OCI-LY3 (cell line): Measurements from ENCODE around the gene PKP4.

Source experiments
- H2AFZ ChIP-seq: fragments of 200-600, 300-600 bp; shearing (Covaris generic); 2 replicates; pipeline ENCODE4 v1.6.0; 2014; ENCODE audit warnings: antibody characterized with exemption, low read depth, low read length
- H3K27ac ChIP-seq: fragments of 200-600, 300-600 bp; sonication (generic); 2 replicates; pipeline ENCODE4 v1.5.1; 2014; ENCODE audit warnings: mild to moderate bottlenecking, low read length, moderate library complexity, mixed read lengths
- H3K27me3 ChIP-seq: fragments of 200-600, 300-600 bp; sonication (generic); 2 replicates; pipeline ENCODE4 v1.6.1; 2014; ENCODE audit warnings: low read depth, low read length, mixed read lengths
- H3K36me3 ChIP-seq: fragments of 200-600, 300-600 bp; sonication (generic); replicated peaks from 2 replicates; pipeline ENCODE3; 2014; ENCODE audit warnings: low read depth, low read length, mixed read lengths
- H3K4me1 ChIP-seq: fragments of 300-600, 200-600 bp; sonication (generic); 2 replicates; pipeline ENCODE4 v1.6.1; 2014; ENCODE audit warnings: low read length, mixed read lengths
- H3K4me2 ChIP-seq: fragments of 200-600, 300-600 bp; sonication (generic); 2 replicates; pipeline ENCODE4 v1.6.1; 2014; ENCODE audit warnings: low read length, mixed read lengths
- H3K4me3 ChIP-seq: fragments of 300-600, 200-600 bp; sonication (generic); 2 replicates; pipeline ENCODE4 v1.5.1; 2014; ENCODE audit warnings: antibody characterized with exemption, mild to moderate bottlenecking, low read length, moderate library complexity
- H3K79me2 ChIP-seq: fragments of 300-600, 200-600 bp; shearing (Covaris generic); 2 replicates; pipeline ENCODE4 v1.6.1; 2014; ENCODE audit warnings: mild to moderate bottlenecking, low read length, mixed read lengths
- H3K9ac ChIP-seq: fragments of 300-600, 200-600 bp; shearing (Covaris generic); 2 replicates; pipeline ENCODE4 v1.6.0; 2014; ENCODE audit warnings: mild to moderate bottlenecking, low read length, moderate library complexity
- H3K9me3 ChIP-seq: fragments of 200-600, 300-600 bp; shearing (Covaris generic); 2 replicates; pipeline ENCODE4 v1.6.1; 2014; ENCODE audit warnings: low read length, mixed read lengths; ENCODE audit not compliant: insufficient read depth
- H4K20me1 ChIP-seq: fragments of 200-600, 300-600 bp; sonication (generic); 2 replicates; pipeline ENCODE4 v1.6.1; 2016; ENCODE audit warnings: low read length, mixed read lengths; ENCODE audit not compliant: insufficient read depth
- CTCF ChIP-seq: fragments of 200-600, 300-600 bp; sonication (generic); IDR thresholded peaks from 2 replicates; pipeline ENCODE4 v1.5.1; 2014; ENCODE audit warnings: antibody characterized with exemption, low read length, low read depth
- EZH2phosphoT487 ChIP-seq: fragments of 200-600 bp; shearing (Covaris generic); IDR thresholded peaks from 2 replicates; pipeline ENCODE4 v1.6.1; 2018; ENCODE audit warnings: antibody characterized with exemption, mixed run types, low read depth

The PKP4 gene

DNA sequence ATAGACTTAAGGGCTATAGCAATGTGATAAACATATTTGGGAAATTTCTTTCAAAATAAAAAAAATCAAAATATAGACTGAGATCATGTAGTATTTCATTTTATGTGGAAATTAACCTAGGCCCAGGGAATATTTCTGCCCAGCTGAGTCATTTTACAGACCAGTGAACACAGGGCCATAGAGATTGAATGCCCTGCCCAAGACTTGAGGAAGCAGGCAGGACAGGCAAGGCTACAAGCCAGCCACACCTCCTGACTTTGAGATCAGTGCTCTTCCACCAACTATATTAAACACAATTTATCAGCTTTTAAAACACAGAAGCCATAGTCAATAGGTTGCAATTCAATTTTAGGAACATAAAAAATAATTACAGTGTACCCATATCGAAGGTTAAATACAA lies 13.1 kb upstream of the PKP4 start:
- H3K79me2 ChIP-seq, result no peaks in the 10 kb centered on the region
- H3K4me3 ChIP-seq, result no peak overlapping the region
- no peak overlapping the region for H3K27ac ChIP-seq
- no peaks in the 10 kb centered on the region for H3K27me3 ChIP-seq
- H3K4me2 ChIP-seq, result no peak overlapping the region
- no peaks in the 10 kb centered on the region for H3K36me3 ChIP-seq
- H3K9me3 ChIP-seq, result no peaks in the 10 kb centered on the region
- no peak overlapping the region for H2AFZ ChIP-seq
- TF ChIP-seq CTCF (no peak), EZH2phosphoT487 (no peak)
- H4K20me1 ChIP-seq, result no peaks in the 10 kb centered on the region
- no peaks in the 10 kb centered on the region for H3K4me1 ChIP-seq
- H3K9ac ChIP-seq, result no peak overlapping the region

GRCh38 chr2:158457092-158457825 lies 507 bp downstream of the PKP4 start:
- Histone ChIP-seq H3K36me3 (no peaks in the 10 kb centered on the region), H3K27ac (peak overlapping the region; percentile 34), H3K79me2 (peaks cover 51% of the 10 kb centered on the region), H3K4me1 (peaks cover 39% of the 10 kb centered on the region), H3K4me2 (peak overlapping the region; percentile 90), H3K4me3 (peak overlapping the region; percentile 93), H4K20me1 (peaks cover 37% of the 10 kb centered on the region), H3K9me3 (no peaks in the 10 kb centered on the region), H3K9ac (peak overlapping the region; percentile 80), H3K27me3 (peaks cover 7% of the 10 kb centered on the region; the same call in 1 of the 2 replicates), H2AFZ (peak overlapping the region; percentile 75)
- TF ChIP-seq EZH2phosphoT487 (no peak), CTCF (no peak)

DNA sequence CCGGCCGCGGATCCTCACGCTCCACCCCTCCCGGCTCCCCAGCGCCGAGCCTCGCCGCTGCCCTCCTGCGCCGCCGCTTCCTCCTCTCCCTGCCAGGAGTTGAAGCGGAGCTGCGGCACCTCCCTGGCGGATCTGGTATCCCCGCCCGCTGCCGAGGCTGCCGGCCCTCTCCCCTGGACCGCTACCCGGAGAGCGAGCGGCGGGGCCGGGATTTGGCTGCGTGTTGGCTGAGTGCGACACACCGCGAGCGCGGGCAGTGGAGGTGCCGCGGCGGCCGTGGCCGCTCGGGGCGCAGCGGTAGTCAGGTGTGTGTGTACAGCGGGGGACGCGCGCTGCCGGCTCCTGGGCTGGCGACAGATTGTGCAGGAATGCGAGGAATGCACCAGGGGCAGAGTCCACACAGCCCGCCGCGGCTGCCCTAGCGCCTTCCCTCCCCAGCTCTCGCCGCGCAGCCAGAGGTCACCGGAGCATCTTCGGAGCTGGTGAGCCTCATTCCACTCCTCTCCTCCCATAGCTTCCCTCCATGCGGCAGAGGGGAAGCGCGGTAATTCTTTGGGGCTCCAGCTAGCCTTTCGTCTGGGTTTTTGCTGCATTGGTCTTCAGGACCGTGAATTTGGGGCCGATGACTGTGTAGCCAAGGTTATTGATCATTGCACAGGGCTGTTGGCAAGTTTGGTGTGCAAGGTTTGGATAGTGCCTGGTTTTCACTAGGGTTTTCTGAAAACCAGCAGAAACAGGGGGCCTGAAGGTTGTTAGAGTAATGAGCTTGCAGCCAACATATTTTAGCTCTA lies 1.3 kb downstream of the PKP4 start:
- TF ChIP-seq CTCF (peak; percentile 25), EZH2phosphoT487 (no peak)
- Histone ChIP-seq H3K27me3 (peaks cover 7% of the 10 kb centered on the region; the same call in 1 of the 2 replicates), H3K9ac (peak overlapping the region; percentile 80), H4K20me1 (peaks cover 44% of the 10 kb centered on the region), H3K27ac (peak overlapping the region; percentile 34; the same call in 1 of the 2 replicates), H3K36me3 (no peaks in the 10 kb centered on the region), H3K4me2 (peak overlapping the region; percentile 90), H2AFZ (peak overlapping the region; percentile 75; the same call in 1 of the 2 replicates), H3K79me2 (peaks cover 59% of the 10 kb centered on the region), H3K9me3 (no peaks in the 10 kb centered on the region), H3K4me1 (peaks cover 39% of the 10 kb centered on the region), H3K4me3 (peak overlapping the region; percentile 93)

GRCh38 chr2:158458617-158458920 lies 1.8 kb downstream of the PKP4 start:
- peak overlapping the region; percentile 93 for H3K4me3 ChIP-seq
- peaks cover 64% of the 10 kb centered on the region for H3K79me2 ChIP-seq
- H3K9ac ChIP-seq, result peak overlapping the region; percentile 80
- TF ChIP-seq CTCF (no peak), EZH2phosphoT487 (no peak)
- peak overlapping the region; percentile 90 for H3K4me2 ChIP-seq
- peaks cover 36% of the 10 kb centered on the region for H3K4me1 ChIP-seq
- H3K36me3 ChIP-seq, result no peaks in the 10 kb centered on the region
- H4K20me1 ChIP-seq, result peaks cover 45% of the 10 kb centered on the region
- H3K27ac ChIP-seq, result no peak overlapping the region
- H3K9me3 ChIP-seq, result no peaks in the 10 kb centered on the region
- H3K27me3 ChIP-seq, result peaks cover 7% of the 10 kb centered on the region; the same call in 1 of the 2 replicates
- H2AFZ ChIP-seq, result no peak overlapping the region
